Measurements from ENCODE around the gene PPT1. TPM values are rescaled to one million over a fixed set of nuclear protein-coding genes. Genes with fewer than 3 reads are reported as not detected.

The PPT1 gene
- total RNA-seq, 1 donor from 2014 or later = 58.7 TPM

GRCh38 chr1:40114400-40114799, 17.3 kb upstream of the PPT1 start:
- TF ChIP-seq POLR2AphosphoS5 (IDR thresholded peaks at IDR 0.05; ENCODE audit: insufficient read depth in 1 of 2, low read depth in 1 of 2) = no peak
- TF ChIP-seq CTCF (IDR thresholded peaks at IDR 0.05) = no peak
- no peak for TF ChIP-seq POLR2A (IDR thresholded peaks at IDR 0.05)

GRCh38 chr1:40110389-40110788, 13.3 kb upstream of the PPT1 start:
- H3K36me3 ChIP-seq = no peaks in the 10 kb centered on the region
- H3K4me1 ChIP-seq = no peaks in the 10 kb centered on the region
- no peak overlapping the region for H3K27ac ChIP-seq
- intact Hi-C loops (cut with DNase I) = no loop called here
- H3K4me3 ChIP-seq = no peak overlapping the region
- TF ChIP-seq POLR2A (IDR thresholded peaks at IDR 0.05) (no peak), POLR2AphosphoS5 (IDR thresholded peaks at IDR 0.05; ENCODE audit: insufficient read depth in 1 of 2, low read depth in 1 of 2) (no peak), CTCF (IDR thresholded peaks at IDR 0.05) (no peak)
- no peaks in the 10 kb centered on the region for H3K27me3 ChIP-seq
- no peak for DNase-seq (ENCODE audit: extremely low spot score in 2 of 2)
- peaks cover 6% of the 10 kb centered on the region for H3K9me3 ChIP-seq

More at GRCh38 chr1:40114400-40114799, 17.3 kb upstream of the PPT1 start:
- no peaks in the 10 kb centered on the region for H3K4me1 ChIP-seq
- H3K27ac ChIP-seq = no peak overlapping the region
- H3K4me3 ChIP-seq = no peak overlapping the region
- intact Hi-C loops (cut with DNase I) = no loop called here
- H3K27me3 ChIP-seq = no peaks in the 10 kb centered on the region
- no peaks in the 10 kb centered on the region for H3K36me3 ChIP-seq
- DNase-seq (ENCODE audit: extremely low spot score in 2 of 2) = no peak
- H3K9me3 ChIP-seq = peaks cover 6% of the 10 kb centered on the region

DNA sequence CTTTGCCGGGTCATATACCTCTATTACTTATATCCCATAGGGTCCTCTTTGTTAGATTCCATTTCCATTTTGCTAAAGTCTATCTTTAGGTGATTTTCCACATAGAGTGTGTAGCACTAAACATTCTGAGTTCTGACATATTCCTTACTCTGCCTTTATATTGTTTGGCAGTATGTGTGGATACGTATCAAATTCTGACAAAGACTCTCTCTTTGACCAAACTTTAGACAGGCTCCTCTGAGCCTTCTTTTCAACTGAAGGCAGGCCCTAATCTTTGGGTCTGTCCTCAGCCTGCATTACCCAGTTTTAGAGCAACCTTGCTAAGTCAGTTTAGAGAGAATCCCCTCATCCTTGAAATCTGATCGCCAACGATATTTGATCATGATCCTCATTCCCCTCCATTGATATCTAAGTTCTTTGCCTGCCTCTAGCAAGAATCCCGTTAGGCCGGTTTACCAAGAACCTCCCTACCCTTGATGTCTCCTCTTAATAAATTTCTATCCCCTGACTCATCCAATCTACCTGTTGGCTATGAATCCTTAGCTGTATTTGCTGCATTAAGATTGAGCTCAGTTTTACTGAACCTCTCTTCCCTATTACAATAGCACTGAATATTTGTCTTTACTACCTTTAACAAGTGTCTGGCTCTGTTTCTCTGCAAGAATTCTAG, 10.4 kb upstream of the PPT1 start:
- no peak for DNase-seq (ENCODE audit: extremely low spot score in 2 of 2)
- intact Hi-C loops (cut with DNase I) = no loop called here
- no peaks in the 10 kb centered on the region for H3K36me3 ChIP-seq

GRCh38 chr1:40105028-40105427, 8.0 kb upstream of the PPT1 start:
- Histone ChIP-seq H3K4me1 (no peaks in the 10 kb centered on the region), H3K9me3 (no peaks in the 10 kb centered on the region), H3K36me3 (no peaks in the 10 kb centered on the region), H3K4me3 (no peak overlapping the region), H3K27ac (no peak overlapping the region), H3K27me3 (no peaks in the 10 kb centered on the region)
- TF ChIP-seq CTCF (IDR thresholded peaks at IDR 0.05) (no peak), POLR2A (IDR thresholded peaks at IDR 0.05) (no peak), POLR2AphosphoS5 (IDR thresholded peaks at IDR 0.05; ENCODE audit: insufficient read depth in 1 of 2, low read depth in 1 of 2) (no peak)
- DNase-seq (ENCODE audit: extremely low spot score in 2 of 2) = no peak
- intact Hi-C loops (cut with DNase I) = no loop called here

More for the DNA sequence above, 10.4 kb upstream of the PPT1 start:
- H3K4me1 ChIP-seq = no peaks in the 10 kb centered on the region
- TF ChIP-seq POLR2AphosphoS5 (IDR thresholded peaks at IDR 0.05; ENCODE audit: insufficient read depth in 1 of 2, low read depth in 1 of 2) (peak in 1 of 2 donors; percentile 21), CTCF (IDR thresholded peaks at IDR 0.05) (no peak)
- peaks cover 6% of the 10 kb centered on the region for H3K9me3 ChIP-seq
- H3K27me3 ChIP-seq = no peaks in the 10 kb centered on the region
- no peak overlapping the region for H3K27ac ChIP-seq
- no peak overlapping the region for H3K4me3 ChIP-seq

DNA sequence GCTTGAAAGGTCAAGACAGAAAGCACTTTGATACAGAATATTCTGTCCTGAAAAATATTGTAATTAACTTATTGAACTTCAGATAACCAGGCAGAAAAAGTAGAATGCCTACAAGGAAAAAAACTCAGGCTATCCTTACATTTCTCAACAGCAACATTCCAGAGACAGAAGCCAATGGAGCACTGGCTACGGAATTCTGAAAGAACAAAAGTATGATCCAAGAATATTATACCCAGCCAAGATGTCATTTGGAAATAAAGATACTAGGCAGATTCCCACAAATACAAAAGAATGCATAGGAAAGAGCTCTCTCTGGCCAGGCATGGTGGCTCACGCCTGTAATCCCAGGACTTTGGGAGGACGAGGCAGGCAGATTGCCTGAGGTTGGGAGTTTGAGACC, 5.8 kb upstream of the PPT1 start:
- no peak overlapping the region for H3K27ac ChIP-seq
- H3K4me3 ChIP-seq = no peak overlapping the region
- intact Hi-C loops (cut with DNase I) = no loop called here
- no peaks in the 10 kb centered on the region for H3K9me3 ChIP-seq
- no peaks in the 10 kb centered on the region for H3K27me3 ChIP-seq
- H3K36me3 ChIP-seq = no peaks in the 10 kb centered on the region
- TF ChIP-seq POLR2AphosphoS5 (IDR thresholded peaks at IDR 0.05; ENCODE audit: insufficient read depth in 1 of 2, low read depth in 1 of 2) (no peak), POLR2A (IDR thresholded peaks at IDR 0.05) (no peak), CTCF (IDR thresholded peaks at IDR 0.05) (no peak)
- no peaks in the 10 kb centered on the region for H3K4me1 ChIP-seq
- DNase-seq (ENCODE audit: extremely low spot score in 2 of 2) = no peak

Measured in vagina (tissue), 2 donors.